ENCODE data around the gene KMT5C. TPM values are rescaled to one million over a fixed set of nuclear protein-coding genes. Genes with fewer than 3 reads are reported as not detected.

The KMT5C gene
- total RNA-seq, 2 donors from 2014 or later, result 9.7 to 22.1 TPM

Other genes starting within 250 kb of the KMT5C start
- 100 to 1,000 TPM; 157 to 251 TPM for gene PPP1R12C, start 222.2 kb upstream of the KMT5C start, total RNA-seq
- not detected for gene TNNT1, start 190.7 kb upstream of the KMT5C start, total RNA-seq
- not detected for gene TNNI3, start 182.1 kb upstream of the KMT5C start, total RNA-seq
- not detected for gene DNAAF3, start 173.3 kb upstream of the KMT5C start, total RNA-seq
- not detected for gene SYT5, start 159.6 kb upstream of the KMT5C start, total RNA-seq
- gene PTPRH, start 130.4 kb upstream of the KMT5C start, total RNA-seq, result under 1 TPM in 1 of 2 donors, not detected in 1; 0.11 TPM
- 10 to 100 TPM in 1 of 2 donors, 1 to 10 TPM in 1; 8.3 to 31.6 TPM for gene TMEM86B, start 111.1 kb upstream of the KMT5C start, total RNA-seq
- gene PPP6R1, start 80.9 kb upstream of the KMT5C start, total RNA-seq, result 100 to 1,000 TPM; 260 to 492 TPM
- gene HSPBP1, start 59.8 kb upstream of the KMT5C start, total RNA-seq, result 10 to 100 TPM; 38.2 to 53.1 TPM
- 10 to 100 TPM; 11.9 to 15.7 TPM for gene BRSK1, start 55.9 kb upstream of the KMT5C start, total RNA-seq
- 1 to 10 TPM in 1 of 2 donors, under 1 TPM in 1; 0.67 to 2.7 TPM for gene TMEM150B, start 14.5 kb upstream of the KMT5C start, total RNA-seq
- not detected for gene COX6B2, start 14.8 kb downstream of the KMT5C start, total RNA-seq
- not detected for gene GARIN5B, start 23.4 kb downstream of the KMT5C start, total RNA-seq
- under 1 TPM in 1 of 2 donors, not detected in 1; 0.78 TPM for gene IL11, start 30.6 kb downstream of the KMT5C start, total RNA-seq
- not detected for gene TMEM190, start 37.0 kb downstream of the KMT5C start, total RNA-seq
- 1 to 10 TPM; 5.2 to 8.3 TPM for gene TMEM238, start 44.4 kb downstream of the KMT5C start, total RNA-seq
- gene RPL28, start 46.1 kb downstream of the KMT5C start, total RNA-seq, result 1,000 to 10,000 TPM; 1,106 to 1,518 TPM
- gene UBE2S, start 67.9 kb downstream of the KMT5C start, total RNA-seq, result 100 to 1,000 TPM; 247 to 423 TPM
- not detected for gene SHISA7, start 103.4 kb downstream of the KMT5C start, total RNA-seq
- 10 to 100 TPM; 25.6 to 45.1 TPM for gene ISOC2, start 121.8 kb downstream of the KMT5C start, total RNA-seq
- not detected for gene C19orf85, start 124.9 kb downstream of the KMT5C start, total RNA-seq
- 10 to 100 TPM in 1 of 2 donors, 1 to 10 TPM in 1; 8.0 to 12.3 TPM for gene ZNF628, start 136.7 kb downstream of the KMT5C start, total RNA-seq
- gene NAT14, start 145.3 kb downstream of the KMT5C start, total RNA-seq, result 10 to 100 TPM in 1 of 2 donors, 1 to 10 TPM in 1; 6.1 to 14.0 TPM
- gene SSC5D, start 148.6 kb downstream of the KMT5C start, total RNA-seq, result under 1 TPM in 1 of 2 donors, not detected in 1; 0.50 TPM
- not detected for gene SBK2, start 197.3 kb downstream of the KMT5C start, total RNA-seq
- not detected for gene SBK3, start 205.7 kb downstream of the KMT5C start, total RNA-seq
- 10 to 100 TPM in 1 of 2 donors, 1 to 10 TPM in 1; 6.5 to 10.2 TPM for gene ZNF579, start 241.0 kb downstream of the KMT5C start, total RNA-seq

Data from natural killer cell treated with Interleukin-12 subunit alpha and Interleukin-12 subunit beta and Interleukin-15 and Interleukin-18, amount 100 ng/mL, for 72 hours (primary cell).